Measurements from ENCODE around the gene RAP1GAP2.
"Not testable (repeated sequence)": the region's sequence is repeated elsewhere in the genome, so short reads cannot be mapped to it uniquely, and the experiment has no call there.

The RAP1GAP2 gene

DNA sequence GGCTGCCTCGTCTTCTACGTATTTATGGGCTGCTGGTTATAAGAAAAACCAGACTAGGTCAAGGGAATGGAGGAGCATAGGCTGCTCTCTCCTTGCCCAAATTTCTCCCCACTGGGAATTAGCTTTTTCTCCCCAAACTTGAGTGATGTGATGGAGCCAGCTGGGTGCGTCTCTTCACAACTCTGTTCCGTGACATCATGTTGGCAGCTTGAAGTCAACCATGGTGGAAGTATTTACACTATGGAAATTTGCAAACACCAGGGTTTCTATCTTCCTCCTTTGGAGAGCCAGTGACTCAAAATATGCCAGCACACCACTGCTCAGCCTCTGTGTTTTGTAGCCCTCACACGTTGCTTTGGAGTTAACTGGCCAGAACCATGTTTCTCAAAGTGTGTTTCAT lies 189.1 kb downstream of the RAP1GAP2 start:
- Histone ChIP-seq H3K4me3 (ENCODE audit: low read depth, low read length) (no peak overlapping the region), H4K91ac (ENCODE audit: low read depth, low read length) (no peak overlapping the region), H3K4ac (ENCODE audit: low read depth, low read length) (no peak overlapping the region), H4K8ac (ENCODE audit: low read depth, low read length) (no peak overlapping the region), H2BK5ac (ENCODE audit: low read depth, low read length, poor library complexity) (no peak overlapping the region), H3K36me3 (ENCODE audit: control insufficient read depth in 1 of 2, insufficient read depth in 2 of 2, low read length in 2 of 2) (peaks cover 9% of the 10 kb centered on the region in 2 experiments), H3K4me1 (ENCODE audit: control insufficient read depth in 1 of 2, insufficient read depth in 2 of 2, low read length in 2 of 2) (peaks cover 5 to 11% of the 10 kb centered on the region in 2 experiments), H2AK5ac (ENCODE audit: low read length) (no peak overlapping the region), H3K27ac (ENCODE audit: low read depth, low read length) (no peak overlapping the region), H3K27me3 (ENCODE audit: insufficient read depth, low read length) (no peaks in the 10 kb centered on the region), H3K79me1 (ENCODE audit: low read length) (peaks cover 4% of the 10 kb centered on the region), H2AFZ (ENCODE audit: insufficient read depth, low read length, poor library complexity) (no peak overlapping the region), H3K18ac (ENCODE audit: low read length) (no peak overlapping the region), H2BK12ac (ENCODE audit: low read length) (no peak overlapping the region), H4K12ac (ENCODE audit: low read depth, low read length) (no peak overlapping the region), H3K9ac (ENCODE audit: low read length) (no peak overlapping the region), H3K23ac (ENCODE audit: low read length) (no peak overlapping the region), H3K79me2 (ENCODE audit: control insufficient read depth, insufficient read depth, low read length, poor library complexity) (no peaks in the 10 kb centered on the region), H2BK120ac (ENCODE audit: insufficient read depth, low read length, poor library complexity) (no peak overlapping the region), H3K14ac (ENCODE audit: low read length) (no peak overlapping the region), H3K9me3 (ENCODE audit: insufficient read depth, low read depth, low read length) (peaks cover 2% of the 10 kb centered on the region), H3K4me2 (ENCODE audit: low read length) (no peak overlapping the region)
- no CpG with 5 or more reads among the region's 5 CpGs for WGBS (ENCODE audit: extremely low coverage, insufficient coverage, insufficient read length)
- no peak for DNase-seq

DNA sequence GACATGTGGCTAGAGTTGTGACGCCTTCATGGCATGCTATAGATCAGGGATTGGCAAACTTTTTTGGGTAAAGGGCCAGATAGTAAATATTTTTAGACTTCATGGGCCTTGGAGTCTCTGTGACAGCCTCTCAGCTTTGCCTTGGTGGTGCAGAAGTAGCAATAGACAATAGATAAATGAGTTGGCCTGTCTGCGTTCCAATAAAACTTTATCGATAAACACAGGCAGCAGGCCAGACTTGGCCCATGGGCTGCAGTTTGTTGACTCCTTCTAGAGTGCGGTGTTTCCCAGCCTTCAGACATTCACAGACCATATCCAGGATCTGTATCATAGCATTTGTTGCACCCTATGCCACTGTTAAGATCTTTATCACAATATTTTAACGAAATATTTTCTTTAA lies 190.7 kb downstream of the RAP1GAP2 start:
- no peak overlapping the region for H2AFZ ChIP-seq (ENCODE audit: insufficient read depth, low read length, poor library complexity)
- DNase-seq: no peak
- H3K4me1 ChIP-seq (ENCODE audit: control insufficient read depth in 1 of 2, insufficient read depth in 2 of 2, low read length in 2 of 2): peaks cover 0 to 2% of the 10 kb centered on the region in 2 experiments
- no peak overlapping the region for H3K4me3 ChIP-seq (ENCODE audit: low read depth, low read length)
- H3K18ac ChIP-seq (ENCODE audit: low read length): no peak overlapping the region
- no peak overlapping the region for H2BK12ac ChIP-seq (ENCODE audit: low read length)
- H3K36me3 ChIP-seq (ENCODE audit: control insufficient read depth in 1 of 2, insufficient read depth in 2 of 2, low read length in 2 of 2): peaks cover 2 to 13% of the 10 kb centered on the region in 2 experiments
- H2BK5ac ChIP-seq (ENCODE audit: low read depth, low read length, poor library complexity): no peak overlapping the region
- no peak overlapping the region for H4K12ac ChIP-seq (ENCODE audit: low read depth, low read length)
- H3K23ac ChIP-seq (ENCODE audit: low read length): no peak overlapping the region
- no peak overlapping the region for H3K4ac ChIP-seq (ENCODE audit: low read depth, low read length)
- H3K14ac ChIP-seq (ENCODE audit: low read length): no peak overlapping the region
- no peak overlapping the region for H4K91ac ChIP-seq (ENCODE audit: low read depth, low read length)
- H2AK5ac ChIP-seq (ENCODE audit: low read length): no peak overlapping the region
- no peak overlapping the region for H3K9ac ChIP-seq (ENCODE audit: low read length)
- no peaks in the 10 kb centered on the region for H3K27me3 ChIP-seq (ENCODE audit: insufficient read depth, low read length)
- H3K27ac ChIP-seq (ENCODE audit: low read depth, low read length): no peak overlapping the region
- H3K9me3 ChIP-seq (ENCODE audit: insufficient read depth, low read depth, low read length): peaks cover 2% of the 10 kb centered on the region
- 100% methylated on average over 1 of the region's 5 CpGs for WGBS (ENCODE audit: extremely low coverage, insufficient coverage, insufficient read length)
- no peak overlapping the region for H3K4me2 ChIP-seq (ENCODE audit: low read length)
- H3K79me1 ChIP-seq (ENCODE audit: low read length): no peaks in the 10 kb centered on the region
- H3K79me2 ChIP-seq (ENCODE audit: control insufficient read depth, insufficient read depth, low read length, poor library complexity): no peaks in the 10 kb centered on the region
- no peak overlapping the region for H2BK120ac ChIP-seq (ENCODE audit: insufficient read depth, low read length, poor library complexity)
- no peak overlapping the region for H4K8ac ChIP-seq (ENCODE audit: low read depth, low read length)

DNA sequence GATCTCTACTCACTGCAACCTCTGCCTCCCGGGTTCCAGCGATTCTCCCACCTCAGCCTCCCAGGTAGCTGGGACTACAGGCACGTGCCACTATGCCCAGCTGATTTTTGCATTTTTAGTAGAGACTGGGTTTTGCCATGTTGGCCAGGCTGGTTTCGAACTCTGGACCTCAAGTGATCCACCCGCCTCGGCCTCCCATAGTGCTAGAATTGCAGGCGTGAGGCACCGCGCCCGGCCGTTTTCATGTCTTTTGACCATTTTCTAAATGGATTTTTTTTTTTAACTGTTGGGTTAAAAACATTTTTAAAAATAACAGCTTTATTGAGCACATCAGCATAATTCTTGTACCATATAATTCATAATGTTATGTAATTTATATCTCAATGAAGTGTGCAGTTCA lies 193.2 kb downstream of the RAP1GAP2 start:
- H3K4ac ChIP-seq (ENCODE audit: low read depth, low read length); H2AFZ ChIP-seq (ENCODE audit: insufficient read depth, low read length, poor library complexity); H3K23ac ChIP-seq (ENCODE audit: low read length); H3K9me3 ChIP-seq (ENCODE audit: insufficient read depth, low read depth, low read length); H3K14ac ChIP-seq (ENCODE audit: low read length); H3K27me3 ChIP-seq (ENCODE audit: insufficient read depth, low read length); H2AK5ac ChIP-seq (ENCODE audit: low read length); H3K18ac ChIP-seq (ENCODE audit: low read length); H2BK12ac ChIP-seq (ENCODE audit: low read length); H3K4me3 ChIP-seq (ENCODE audit: low read depth, low read length); H4K12ac ChIP-seq (ENCODE audit: low read depth, low read length); H3K9ac ChIP-seq (ENCODE audit: low read length); H3K27ac ChIP-seq (ENCODE audit: low read depth, low read length); H2BK5ac ChIP-seq (ENCODE audit: low read depth, low read length, poor library complexity); DNase-seq; H3K79me2 ChIP-seq (ENCODE audit: control insufficient read depth, insufficient read depth, low read length, poor library complexity); H3K4me2 ChIP-seq (ENCODE audit: low read length); H2BK120ac ChIP-seq (ENCODE audit: insufficient read depth, low read length, poor library complexity); H4K91ac ChIP-seq (ENCODE audit: low read depth, low read length); H3K79me1 ChIP-seq (ENCODE audit: low read length); H3K4me1 ChIP-seq (ENCODE audit: control insufficient read depth in 1 of 2, insufficient read depth in 2 of 2, low read length in 2 of 2); H4K8ac ChIP-seq (ENCODE audit: low read depth, low read length): not testable (repeated sequence)
- peaks cover 7 to 16% of the 10 kb centered on the region in 2 experiments for H3K36me3 ChIP-seq (ENCODE audit: control insufficient read depth in 1 of 2, insufficient read depth in 2 of 2, low read length in 2 of 2)
- WGBS (ENCODE audit: extremely low coverage, insufficient coverage, insufficient read length): no CpG with 5 or more reads among the region's 11 CpGs

DNA sequence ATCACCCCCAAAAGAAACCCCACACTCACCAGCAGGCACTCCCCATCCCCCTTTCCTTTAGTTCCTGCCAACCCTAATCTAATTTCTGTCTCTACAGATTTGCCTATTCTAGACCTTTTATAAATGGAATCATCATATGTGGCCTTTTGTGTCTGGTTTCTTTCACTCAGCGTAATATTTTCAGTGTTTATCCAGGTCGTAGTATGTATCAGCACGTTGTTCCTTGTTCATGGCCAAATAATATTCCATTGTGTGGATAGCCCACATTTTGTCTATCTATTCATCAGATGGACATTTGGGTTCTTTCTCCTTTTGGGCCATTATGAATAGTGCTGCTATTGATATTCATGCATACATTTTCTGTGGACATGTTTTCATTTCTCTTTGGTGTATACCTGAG lies 193.6 kb downstream of the RAP1GAP2 start:
- Histone ChIP-seq H3K9me3 (ENCODE audit: insufficient read depth, low read depth, low read length) (peaks cover 2% of the 10 kb centered on the region), H2AK5ac (ENCODE audit: low read length) (no peak overlapping the region)

More for the DNA sequence above, 193.6 kb downstream of the RAP1GAP2 start:
- H3K9ac ChIP-seq (ENCODE audit: low read length): no peak overlapping the region
- no peak overlapping the region for H4K91ac ChIP-seq (ENCODE audit: low read depth, low read length)
- H2BK5ac ChIP-seq (ENCODE audit: low read depth, low read length, poor library complexity): no peak overlapping the region
- no peak overlapping the region for H4K8ac ChIP-seq (ENCODE audit: low read depth, low read length)
- no peaks in the 10 kb centered on the region for H3K79me1 ChIP-seq (ENCODE audit: low read length)
- H3K4me3 ChIP-seq (ENCODE audit: low read depth, low read length): no peak overlapping the region
- no peak overlapping the region for H2BK12ac ChIP-seq (ENCODE audit: low read length)
- no peaks in the 10 kb centered on the region for H3K27me3 ChIP-seq (ENCODE audit: insufficient read depth, low read length)
- no peak overlapping the region for H3K14ac ChIP-seq (ENCODE audit: low read length)
- no peak overlapping the region for H3K23ac ChIP-seq (ENCODE audit: low read length)
- no peak overlapping the region for H3K27ac ChIP-seq (ENCODE audit: low read depth, low read length)
- H3K4me1 ChIP-seq (ENCODE audit: control insufficient read depth in 1 of 2, insufficient read depth in 2 of 2, low read length in 2 of 2): no peaks in the 10 kb centered on the region
- no peak overlapping the region for H2BK120ac ChIP-seq (ENCODE audit: insufficient read depth, low read length, poor library complexity)
- no peaks in the 10 kb centered on the region for H3K79me2 ChIP-seq (ENCODE audit: control insufficient read depth, insufficient read depth, low read length, poor library complexity)
- DNase-seq: no peak
- WGBS (ENCODE audit: extremely low coverage, insufficient coverage, insufficient read length): no CpG with 5 or more reads among the region's 3 CpGs
- no peak overlapping the region for H3K18ac ChIP-seq (ENCODE audit: low read length)
- peaks cover 8 to 17% of the 10 kb centered on the region in 2 experiments for H3K36me3 ChIP-seq (ENCODE audit: control insufficient read depth in 1 of 2, insufficient read depth in 2 of 2, low read length in 2 of 2)
- H3K4ac ChIP-seq (ENCODE audit: low read depth, low read length): no peak overlapping the region
- no peak overlapping the region for H4K12ac ChIP-seq (ENCODE audit: low read depth, low read length)
- no peak overlapping the region for H3K4me2 ChIP-seq (ENCODE audit: low read length)
- no peak overlapping the region for H2AFZ ChIP-seq (ENCODE audit: insufficient read depth, low read length, poor library complexity)
